NCI-H2029 (cell line): ENCODE data around the gene ITPKC.
"Not testable (repeated sequence)": the region's sequence is repeated elsewhere in the genome, so short reads cannot be mapped to it uniquely, and the experiment has no call there.

ENCODE experiments used
- DNase-seq: peaks from one replicate; lab custom pipeline; 2025; lab: John Stamatoyannopoulos, UW

The ITPKC gene

DNA sequence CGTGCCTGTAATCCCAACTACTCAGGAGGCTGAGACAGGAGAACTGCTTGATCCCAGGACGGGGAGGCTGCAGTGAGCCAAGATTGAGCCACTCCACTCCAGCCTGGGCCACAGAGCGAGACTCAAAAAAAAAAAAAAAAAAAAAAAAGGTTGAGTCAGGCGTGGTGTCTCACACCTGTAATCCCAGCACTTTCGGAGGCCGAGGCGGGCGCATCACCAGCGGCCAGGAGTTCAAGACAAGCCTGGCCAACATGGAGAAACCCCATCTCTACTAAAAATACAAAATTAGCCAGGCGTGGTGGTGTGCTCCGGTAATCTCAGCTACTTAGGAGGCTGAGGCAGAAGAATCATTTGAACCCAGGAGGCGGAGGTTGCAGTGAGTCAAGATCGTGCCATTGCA lies 49.5 kb downstream of the ITPKC start:
- DNase-seq = not testable (repeated sequence)

DNA sequence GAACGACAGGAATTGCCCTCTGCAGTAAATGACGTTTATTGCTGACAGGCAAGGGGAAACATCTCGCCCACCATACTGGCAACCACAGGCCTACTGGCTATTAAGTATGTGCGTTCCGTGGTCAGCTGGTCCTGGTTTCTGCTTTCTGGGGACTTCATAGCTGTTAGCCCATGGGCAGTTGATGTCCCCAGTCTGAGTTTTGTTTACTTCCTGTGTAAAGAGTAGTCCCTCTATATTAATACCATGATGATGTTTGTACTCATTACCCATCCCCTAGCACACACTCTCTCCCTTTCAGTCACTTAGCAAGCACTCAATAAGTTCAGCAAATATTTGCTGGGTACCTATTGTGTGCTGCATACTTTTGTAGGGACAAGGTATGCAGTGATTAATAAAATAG lies 52.0 kb downstream of the ITPKC start:
- no peak for DNase-seq

DNA sequence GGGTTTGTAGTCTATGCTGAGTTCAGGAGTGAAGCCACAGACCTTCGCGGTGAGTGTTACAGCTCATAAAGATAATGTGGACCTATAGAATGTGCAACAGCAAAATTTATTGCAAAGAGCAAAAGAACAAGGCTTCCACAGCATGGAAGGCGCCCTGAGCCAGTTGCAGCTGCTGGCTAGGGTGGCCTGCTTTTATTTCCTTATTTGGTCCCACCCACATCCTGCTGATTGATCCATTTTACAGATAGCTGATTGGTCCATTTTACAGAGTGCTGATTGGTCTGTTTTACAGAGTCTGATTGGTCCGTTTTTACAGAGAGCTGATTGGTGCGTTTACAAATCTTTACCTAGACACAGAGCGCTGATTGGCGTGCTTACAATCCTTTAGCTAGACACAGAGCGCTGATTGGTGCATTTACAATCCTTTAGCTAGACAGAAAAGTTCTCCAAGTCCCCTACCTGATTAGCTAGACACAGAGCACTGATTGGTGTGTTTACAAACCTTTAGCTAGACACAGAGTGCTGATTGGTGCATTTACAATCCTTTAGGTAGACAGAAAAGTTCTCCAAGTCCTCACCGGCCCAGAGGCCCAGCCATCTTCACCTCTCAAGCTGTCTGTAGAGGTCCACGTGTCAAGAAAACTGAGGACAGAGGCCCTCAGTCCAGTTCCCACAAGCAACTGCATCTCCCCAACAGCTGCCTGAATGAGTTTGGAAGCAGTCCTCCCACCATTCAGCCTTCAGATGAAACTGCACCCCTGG lies 54.4 kb downstream of the ITPKC start:
- DNase-seq = not testable (repeated sequence)

DNA sequence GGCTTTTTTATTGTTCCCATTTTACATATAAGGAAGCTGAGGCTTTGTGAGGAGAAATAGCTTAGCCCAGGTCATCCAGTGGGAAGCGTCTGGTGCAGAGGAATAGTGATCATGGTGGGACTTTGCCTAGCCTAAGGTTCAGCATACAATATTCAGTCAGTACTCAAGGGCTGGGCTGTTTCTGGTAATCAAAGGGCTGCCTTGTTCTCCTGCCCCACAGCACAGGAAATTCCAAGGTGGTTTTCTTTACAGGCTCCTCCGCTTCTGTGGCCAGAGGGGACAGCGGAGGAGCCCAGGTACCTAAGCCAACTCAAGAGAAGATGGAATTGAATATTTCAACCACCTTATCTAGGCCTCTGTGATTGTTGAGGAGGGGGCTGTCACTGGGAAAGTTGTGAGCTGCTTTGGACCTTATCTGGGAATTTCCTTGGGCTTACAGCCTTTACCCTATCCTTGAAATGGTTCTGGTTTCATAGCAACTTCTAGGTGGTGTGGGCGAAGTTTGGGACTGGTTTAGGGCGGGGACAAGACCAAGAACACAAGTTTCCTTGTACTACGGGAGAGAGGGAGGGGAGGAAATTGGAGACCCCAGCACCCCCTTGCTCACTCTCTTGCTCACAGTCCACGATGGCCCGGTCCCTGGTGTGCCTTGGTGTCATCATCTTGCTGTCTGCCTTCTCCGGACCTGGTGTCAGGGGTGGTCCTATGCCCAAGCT lies 58.2 kb downstream of the ITPKC start, which contains the start of gene MIA:
MIA (plus strand) TSS at position 606 of the 716 bp plus-strand sequence; CDS start at position 628, 22 bp downstream.
- DNase-seq = no peak

DNA sequence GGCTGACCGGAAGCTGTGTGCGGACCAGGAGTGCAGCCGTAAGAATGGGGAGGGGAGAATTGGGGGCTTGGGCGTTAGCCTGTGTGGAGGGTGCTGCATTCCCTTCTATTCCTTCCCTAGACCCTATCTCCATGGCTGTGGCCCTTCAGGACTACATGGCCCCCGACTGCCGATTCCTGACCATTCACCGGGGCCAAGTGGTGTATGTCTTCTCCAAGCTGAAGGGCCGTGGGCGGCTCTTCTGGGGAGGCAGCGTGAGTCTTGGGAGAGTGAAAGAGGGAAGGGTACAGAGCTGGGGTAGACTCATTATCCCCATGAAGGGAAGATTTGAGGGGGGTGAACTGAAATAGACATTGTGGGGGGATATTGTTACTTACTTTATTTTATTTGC lies 58.7 kb downstream of the ITPKC start:
- DNase-seq = no peak

DNA sequence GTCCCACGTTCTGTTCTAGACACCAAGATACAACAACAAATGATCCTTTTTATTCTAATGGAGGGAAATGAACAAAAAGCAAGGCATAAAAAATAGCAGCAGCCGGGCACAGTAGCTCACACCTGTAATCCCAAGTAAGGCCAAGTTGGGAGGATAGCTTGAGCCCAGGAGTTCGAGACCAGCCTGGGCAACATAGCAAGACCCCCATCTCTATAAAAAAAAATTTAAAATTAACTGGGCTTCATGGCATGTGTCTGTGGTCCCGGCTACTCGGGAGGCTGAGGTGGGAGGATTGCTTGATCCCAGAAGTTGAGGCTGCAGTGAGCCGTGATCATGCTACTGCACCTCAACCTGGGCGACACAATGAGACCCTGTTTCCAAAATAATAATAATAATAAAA lies 59.5 kb downstream of the ITPKC start:
- no peak for DNase-seq

DNA sequence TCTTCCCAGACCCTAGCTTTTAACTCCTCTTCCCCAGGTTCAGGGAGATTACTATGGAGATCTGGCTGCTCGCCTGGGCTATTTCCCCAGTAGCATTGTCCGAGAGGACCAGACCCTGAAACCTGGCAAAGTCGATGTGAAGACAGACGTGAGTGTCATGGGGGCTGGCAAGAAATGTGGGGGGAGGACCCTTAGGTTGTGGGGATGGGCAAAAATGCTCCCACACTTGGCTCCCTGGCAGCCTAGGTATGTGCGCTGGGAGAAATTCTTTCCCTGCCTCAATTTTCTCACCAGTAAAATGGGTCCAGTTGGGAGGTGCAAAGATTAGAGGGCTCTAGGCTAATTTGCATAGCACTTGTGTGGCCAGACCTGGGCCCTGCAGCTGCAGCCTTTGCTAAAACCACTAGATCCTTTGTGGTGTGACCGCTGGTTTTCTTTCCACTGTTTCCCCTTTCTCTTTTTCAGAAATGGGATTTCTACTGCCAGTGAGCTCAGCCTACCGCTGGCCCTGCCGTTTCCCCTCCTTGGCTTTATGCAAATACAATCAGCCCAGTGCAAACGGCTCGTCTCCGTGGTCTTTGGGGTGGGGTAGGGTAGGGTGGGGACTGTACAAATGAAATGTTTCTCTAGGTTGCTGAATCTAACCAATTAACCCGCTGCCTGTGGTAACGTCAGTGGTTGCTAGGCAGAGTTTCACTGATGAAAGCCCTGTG lies 60.2 kb downstream of the ITPKC start:
- peak; percentile 84 for DNase-seq

DNA sequence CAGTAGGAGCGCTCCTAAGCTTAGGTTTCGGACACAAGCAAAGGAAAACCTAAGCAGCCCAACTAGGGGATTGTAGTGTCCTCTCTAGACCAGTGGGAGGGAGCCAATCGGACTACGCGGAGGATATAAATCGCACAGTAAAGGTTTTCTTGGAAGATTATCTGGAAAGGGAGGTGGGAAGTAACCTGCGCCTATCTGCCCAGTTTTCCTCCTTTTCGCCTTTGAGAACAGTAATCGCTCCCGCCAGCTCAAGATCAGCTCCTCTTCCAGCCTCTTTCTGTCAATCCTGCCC lies 60.7 kb downstream of the ITPKC start:
- no peak for DNase-seq

DNA sequence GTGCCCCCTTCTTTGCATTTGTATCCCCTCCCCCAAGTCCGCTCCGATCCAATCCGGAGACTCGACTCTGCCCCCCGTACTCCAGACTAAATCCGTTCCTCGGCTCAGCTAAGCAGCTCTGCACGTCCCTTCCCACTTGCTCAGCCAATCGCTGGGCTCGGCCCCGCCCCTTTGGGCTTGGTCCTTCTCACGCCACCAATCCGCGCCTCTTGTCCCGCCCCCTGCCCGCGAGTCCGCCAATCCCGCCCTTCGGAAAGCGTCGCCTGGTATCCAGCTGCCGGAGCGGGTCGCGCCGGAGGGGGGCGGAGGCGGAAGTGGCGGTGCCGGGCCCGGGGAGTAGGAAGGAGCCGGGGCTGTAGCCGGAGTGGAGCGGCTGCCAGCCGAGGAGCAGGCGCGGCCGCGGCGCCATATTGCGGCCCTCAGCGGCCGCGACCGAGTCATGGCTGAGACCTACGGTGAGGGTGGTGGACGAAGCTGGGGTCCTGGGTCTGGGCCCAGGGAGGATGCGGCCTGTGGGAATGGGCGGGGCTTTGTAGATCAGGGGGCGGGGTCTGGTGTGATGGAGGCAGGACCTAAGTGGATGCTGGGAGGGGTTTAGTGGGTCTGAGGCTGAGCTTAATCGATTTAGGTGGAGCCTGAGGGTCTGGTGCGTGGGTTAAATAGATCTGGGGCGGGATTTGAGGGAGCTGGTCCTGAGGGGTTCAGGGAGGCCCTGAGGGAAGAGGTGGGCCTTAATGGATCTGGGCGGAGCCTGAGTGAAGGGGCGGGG lies 61.2 kb downstream of the ITPKC start, which contains the start of gene RAB4B:
RAB4B (plus strand) TSS at position 311 of the 769 bp plus-strand sequence; CDS start at position 440, 129 bp downstream.
- peak; percentile 99 for DNase-seq

DNA sequence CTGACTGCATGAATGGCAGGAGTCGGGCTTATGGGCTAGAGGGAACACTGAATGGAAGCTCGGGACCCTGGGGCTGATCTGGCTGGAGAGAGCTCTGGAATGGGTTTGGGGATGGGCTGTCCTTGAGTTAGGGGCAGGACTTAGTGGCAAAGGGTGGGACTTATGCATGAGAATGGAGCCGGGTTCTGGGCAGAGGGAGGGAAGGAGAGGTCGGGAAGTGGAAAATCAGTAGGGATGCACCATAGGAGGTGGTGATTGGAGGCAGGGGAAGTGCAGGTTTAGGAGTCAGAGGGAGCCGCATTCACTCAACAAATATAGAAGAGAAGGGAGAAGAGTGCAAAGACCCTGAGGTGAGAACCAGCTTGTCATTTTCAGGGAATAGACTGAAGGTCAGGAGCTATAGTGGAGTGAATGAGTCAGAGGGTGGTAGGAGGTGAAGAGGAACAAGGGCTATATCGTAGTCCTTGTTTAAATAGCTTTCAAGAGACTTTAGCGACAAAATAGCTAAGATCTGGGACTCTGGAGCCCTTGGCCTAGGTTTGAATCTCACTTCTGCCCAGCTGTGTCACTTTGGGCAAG lies 61.9 kb downstream of the ITPKC start:
- no peak for DNase-seq

DNA sequence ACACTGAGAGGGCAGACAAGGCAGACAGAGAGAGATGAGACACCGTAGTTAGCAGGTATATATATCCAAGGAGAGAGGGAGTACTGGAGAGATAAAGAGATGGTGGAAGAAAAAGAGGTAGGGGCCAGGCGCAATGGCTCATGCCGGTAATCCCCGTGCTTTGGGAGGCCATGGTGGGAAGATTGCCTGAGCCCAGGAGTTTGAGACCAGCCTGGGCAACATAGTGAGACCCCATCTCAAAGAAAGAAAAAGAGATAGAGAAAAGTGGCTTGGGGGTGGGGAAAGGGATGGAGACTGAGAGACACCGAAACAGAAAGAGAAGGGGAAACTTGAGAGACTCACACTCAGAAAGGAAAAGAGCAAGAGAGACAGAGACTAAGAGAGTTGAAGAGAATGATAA lies 63.7 kb downstream of the ITPKC start:
- DNase-seq = no peak

DNA sequence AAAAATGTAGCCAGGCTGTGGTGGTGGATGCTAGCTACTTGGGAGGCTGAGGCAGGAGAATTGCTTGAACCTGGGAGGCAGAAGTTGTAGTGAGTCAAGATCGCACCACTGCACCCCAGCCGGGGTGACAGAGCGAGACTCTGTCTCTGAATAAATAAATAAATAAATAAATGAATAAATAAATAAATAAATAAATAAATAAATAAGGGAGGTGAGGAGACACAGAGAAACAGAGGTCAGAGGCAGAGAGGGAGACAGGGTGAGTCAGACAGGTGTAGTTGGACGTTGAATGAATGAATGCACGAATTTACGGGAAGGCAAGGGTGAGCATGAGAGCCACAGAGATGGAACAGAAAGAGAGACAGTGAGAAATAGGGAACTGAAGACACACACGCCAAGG lies 64.2 kb downstream of the ITPKC start:
- DNase-seq = no peak

DNA sequence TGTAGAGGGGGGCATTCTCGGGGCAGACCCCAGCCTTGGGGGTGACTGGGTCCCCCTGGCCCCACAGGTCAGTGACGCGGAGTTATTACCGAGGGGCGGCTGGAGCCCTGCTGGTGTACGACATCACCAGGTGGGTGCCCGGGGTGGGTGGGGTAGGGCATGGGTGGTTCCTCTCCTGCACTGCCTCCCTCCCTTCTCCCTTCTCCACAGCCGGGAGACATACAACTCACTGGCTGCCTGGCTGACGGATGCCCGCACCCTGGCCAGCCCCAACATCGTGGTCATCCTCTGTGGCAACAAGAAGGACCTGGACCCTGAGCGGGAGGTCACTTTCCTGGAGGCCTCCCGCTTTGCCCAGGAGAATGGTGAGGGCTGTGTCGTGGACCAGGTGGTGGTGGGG lies 66.8 kb downstream of the ITPKC start:
- DNase-seq = no peak

DNA sequence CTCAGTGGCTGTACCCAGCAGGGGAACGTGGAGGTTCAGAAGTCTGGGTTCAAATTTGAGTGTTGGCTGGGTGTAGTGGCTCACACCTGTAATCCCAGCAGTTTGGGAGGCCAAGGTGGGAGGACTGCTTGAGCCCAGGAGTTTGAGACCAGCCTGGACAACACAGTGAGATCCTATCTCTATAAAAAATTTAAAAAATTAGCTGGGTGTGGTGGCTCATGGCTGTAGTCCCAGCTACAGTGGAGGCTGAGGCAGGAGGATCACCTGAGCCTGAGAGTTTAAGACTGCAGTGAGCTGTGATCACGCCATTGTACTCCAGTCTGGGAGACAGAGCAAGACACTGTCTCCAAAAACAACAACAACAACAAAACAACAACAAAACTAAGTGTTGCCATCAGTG lies 67.2 kb downstream of the ITPKC start:
- not testable (repeated sequence) for DNase-seq

DNA sequence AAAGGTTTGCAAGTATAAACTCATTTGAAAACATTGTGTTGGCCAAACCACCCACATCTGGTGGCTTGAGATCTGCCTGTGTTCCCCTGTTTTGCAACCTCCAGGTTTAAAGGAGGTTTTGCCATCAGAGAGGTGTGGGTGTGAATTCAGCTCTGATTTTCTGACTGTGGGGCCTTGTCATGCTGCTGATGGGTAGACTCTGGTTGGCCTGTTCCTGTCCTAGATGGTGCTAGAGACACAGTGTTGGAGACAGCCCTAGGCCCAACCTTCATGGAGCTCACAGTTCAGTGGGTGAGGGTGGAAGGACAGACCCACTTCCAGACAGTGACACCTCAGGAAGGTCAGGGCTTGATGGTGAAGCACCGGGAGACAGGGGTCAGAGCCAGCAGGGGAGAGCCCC lies 68.6 kb downstream of the ITPKC start:
- no peak for DNase-seq

DNA sequence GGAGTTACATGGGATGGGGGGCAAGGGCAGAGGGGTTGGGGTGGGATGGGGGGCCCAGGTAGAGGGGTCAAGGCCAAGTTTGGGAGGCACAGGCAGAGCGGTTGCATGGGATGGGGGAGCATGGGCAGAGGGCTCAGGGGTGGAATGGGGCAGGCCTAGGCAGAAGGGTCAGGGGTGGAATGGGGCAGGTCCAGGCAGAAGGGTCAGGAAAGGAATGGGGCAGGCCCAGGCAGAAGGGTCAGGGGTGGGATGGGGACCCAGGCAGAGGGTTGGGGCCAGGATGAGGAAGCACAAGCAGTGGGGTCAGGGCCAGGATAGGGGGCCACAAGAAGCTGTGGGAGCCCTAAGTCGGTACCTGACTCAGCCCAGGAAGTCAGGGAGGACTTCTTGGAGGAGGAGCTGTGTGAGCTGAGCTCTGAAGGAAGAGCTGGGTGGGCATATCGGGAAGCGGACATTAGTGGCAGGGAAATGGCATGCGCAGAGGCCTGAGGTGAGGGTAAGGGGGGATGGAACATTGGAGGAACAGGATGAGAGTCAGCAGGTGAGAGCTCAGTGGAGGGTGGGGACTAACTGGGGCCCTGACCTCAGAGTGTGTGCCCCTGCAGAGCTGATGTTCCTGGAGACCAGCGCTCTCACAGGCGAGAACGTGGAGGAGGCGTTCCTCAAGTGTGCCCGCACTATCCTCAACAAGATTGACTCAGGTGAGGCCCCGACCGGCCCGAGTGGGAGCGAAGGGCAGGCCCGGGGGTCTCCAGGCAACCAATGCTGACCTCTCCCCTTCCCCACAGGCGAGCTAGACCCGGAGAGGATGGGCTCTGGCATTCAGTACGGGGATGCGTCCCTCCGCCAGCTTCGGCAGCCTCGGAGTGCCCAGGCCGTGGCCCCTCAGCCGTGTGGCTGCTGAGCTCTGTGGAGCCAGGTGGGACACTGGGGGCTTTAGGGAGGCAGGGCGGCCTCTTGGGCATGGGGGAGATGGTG lies 69.4 kb downstream of the ITPKC start:
- no peak for DNase-seq
